HG03354 (cell line): ENCODE measurements around the gene SCLY.
A peak's percentile ranks its signal among the peaks of the same experiment; 100 is the strongest.
"Not testable (repeated sequence)": the region's sequence is repeated elsewhere in the genome, so short reads cannot be mapped to it uniquely, and the experiment has no call there.

Experiments used
- ATAC-seq: cut with Tn5 transposase; IDR thresholded peaks from one replicate; pipeline ENCODE4 v1.9.1; 2021; ENCODE audit warnings: mild to moderate bottlenecking; ENCODE audit not compliant: unreplicated experiment, poor library complexity, severe bottlenecking

Gene SCLY

DNA sequence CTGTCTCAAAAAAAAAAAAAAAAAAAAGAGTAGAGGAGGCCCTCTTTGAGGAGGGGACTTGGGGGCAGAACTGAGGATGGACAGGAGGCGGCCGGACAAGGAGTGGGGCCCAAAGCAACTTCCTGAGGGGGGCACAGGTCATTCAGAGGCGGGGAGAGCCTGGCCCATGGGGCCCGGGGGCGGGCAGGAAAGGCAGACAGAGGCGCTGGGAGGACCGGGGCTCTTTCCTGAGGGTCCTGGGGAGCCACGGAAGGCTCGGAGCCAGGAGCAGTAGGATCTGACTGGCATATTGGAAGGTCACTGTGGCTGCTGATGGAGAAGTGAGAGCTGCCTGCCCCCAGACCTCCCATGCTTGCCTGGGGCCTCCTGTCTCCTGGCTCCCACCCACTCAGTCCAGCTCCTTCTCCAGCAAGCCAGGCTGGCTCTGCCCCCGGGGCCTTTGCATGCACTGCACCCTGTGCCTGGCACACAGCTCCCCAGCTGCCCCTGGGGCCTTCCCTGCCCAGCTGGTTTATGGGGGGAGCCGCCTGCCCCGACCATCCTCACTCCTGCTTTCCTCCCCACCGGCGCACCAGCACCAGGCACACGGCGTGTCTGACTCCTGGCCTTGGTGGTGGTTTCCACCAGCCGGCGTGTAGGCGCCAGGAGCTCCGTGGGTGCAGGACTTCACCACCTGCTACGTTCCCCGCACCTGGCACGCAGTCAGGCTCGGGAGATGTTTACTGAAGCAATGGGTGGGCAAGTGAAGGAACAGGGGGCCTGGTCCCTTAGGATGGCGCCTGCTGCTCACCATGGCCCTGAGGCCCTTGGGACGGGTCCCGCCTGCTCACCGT, 44.9 kb downstream of the SCLY start:
- ATAC-seq, result no peak

DNA sequence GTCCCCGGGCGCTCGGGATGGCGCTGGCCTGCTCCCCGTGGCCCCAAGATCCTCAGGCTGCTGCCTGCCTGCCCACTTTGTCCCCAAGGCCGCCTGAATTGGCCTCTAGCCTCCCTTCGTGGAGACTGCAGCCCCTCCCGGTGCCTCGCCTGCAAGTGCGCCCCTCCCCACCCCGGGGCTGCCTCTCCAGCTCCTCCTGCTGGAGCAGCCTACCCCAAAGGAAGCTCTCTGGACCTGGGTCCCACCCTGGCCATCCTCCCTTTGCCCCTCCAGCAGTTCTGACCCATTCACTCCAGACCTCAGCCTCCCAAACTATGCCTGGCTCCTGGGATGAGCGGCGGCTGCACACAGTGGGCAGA, 45.5 kb downstream of the SCLY start:
- no peak for ATAC-seq

DNA sequence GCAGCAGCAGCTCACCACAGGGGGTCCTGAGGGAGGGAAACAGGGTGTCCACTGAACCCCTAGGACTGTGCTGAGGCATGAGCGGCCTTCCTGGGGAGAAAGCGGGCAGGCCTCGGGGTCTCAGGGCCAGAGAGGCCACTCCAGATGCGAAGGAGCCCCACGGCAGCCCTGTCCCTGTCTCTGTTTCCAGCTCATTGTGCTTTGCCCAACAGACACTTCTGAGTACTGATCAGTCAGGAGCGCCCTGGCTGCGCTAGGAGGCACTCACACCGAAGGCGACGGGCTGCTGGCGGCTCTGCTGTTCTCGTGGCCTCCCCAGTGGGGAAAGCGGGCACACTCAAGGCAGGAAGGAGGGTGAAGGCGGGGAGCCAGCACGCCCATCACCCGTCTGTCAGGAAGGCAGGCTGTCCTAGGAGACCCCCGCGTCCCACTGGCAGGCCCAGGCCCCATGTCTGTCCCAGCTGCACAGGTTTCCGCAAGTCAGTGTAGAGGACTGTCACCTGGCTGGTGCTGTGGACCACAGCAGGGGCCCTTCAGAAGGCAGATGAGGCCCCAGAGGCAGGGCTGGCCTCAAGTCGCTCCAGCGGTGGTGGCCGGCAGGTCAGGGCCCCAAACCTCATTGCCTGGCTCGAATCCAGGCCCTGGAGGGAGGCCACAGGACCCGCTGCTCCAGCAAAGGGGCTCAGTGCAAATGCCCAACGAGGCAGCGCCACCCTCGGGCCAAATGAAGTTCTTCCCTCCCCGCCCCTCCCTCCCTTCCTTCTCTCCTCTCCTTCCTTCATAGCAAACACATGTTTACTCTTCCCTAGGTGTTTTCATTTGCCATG, 46.1 kb downstream of the SCLY start:
- no peak for ATAC-seq

DNA sequence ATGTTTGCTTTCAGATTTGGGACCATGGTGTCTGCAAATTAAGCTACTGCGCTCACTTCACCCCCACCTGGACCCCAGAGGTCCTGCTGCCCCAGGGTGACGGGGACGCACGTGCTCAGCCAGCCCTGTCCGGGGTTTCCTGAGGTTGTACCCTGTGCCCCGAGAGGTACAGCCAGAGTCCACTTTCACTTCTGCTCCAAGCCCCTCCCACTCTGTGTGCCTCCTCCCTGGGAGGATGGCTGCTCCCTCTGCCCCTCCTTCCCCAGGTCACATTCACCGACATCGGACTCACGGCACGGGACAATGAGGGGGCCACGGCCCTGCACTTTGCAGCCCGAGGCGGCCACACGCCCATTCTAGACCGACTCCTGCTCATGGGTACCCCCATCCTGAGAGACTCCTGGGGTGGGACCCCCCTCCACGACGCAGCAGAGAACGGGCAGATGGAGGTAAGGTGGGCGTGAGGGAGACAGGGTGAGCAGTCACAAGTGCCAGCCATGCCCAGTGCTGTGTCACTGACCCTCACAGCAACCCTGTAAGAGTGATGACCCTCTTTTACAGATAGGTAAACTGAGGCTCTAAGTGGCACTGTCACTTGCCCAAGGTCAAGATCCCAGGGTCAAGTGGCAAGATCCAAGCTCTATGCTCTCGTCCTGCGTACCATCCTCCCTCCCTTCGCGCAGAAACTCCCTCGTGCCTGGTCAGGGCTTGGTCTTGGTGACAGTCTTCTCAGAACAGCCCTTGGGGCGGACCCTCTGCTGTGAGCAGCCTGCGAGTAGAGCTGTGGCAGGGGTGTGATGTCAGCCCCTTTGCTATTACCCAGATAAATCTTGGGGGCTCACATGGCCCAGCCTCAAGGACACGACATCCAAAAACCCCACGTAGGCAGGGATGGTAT, 47.0 kb downstream of the SCLY start:
- ATAC-seq, result no peak

DNA sequence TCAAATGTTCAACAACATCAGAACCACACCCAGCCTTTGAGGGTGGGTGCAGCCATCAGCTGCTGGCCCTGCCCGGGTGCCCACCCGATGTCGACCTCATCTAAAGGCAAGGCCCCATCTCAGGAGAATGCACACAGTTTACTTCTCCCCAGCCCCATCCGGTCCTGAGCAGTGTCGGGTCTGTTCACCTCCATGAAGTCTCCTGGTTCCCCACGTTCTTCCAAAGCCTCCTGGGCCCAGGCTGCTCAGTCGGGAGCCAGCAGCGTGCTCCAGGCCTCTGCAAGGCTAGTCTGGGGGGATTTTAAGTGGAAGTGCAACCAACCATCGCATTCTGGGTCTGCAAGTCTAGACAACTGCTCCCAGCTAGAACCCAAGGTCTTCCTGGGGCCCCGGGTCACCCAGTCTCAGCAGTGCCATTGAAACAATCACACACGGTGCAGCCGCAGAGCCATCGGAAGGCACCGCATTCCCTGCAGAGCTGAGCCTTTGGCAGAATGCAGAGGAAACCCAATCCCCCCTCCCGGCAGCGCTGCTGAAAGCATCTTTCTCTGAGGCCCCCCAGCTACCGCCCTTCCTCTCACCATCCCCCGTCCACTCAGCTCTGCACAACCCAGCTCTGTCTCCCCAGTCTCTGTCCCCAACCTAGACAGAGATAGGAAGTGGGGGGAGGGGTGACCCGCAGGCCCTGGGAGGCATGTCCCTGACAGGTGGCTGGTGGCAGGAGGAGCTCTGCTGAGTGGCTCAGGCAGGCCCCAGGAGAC, 47.8 kb downstream of the SCLY start:
- ATAC-seq, result peak; percentile 73

DNA sequence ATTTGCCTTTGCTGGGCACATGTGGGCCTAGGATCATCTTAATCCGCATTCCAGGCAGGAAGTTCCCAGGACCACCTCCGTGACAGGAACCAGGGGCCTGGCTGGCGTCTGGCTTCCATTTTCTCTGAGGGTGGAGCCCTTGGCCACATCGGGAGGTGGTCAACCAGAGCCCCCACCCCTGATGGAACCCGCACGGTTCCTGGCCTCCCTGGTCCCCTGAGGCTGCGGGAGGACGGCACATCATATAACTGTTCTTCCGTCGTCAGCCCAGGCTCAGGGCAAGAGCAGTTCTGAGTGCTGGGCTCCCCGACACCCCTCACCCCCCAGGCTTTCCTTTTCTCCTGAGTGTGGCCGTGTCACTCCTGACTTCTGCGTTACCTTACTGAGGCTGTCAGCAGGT, 52.8 kb downstream of the SCLY start:
- ATAC-seq, result no peak

DNA sequence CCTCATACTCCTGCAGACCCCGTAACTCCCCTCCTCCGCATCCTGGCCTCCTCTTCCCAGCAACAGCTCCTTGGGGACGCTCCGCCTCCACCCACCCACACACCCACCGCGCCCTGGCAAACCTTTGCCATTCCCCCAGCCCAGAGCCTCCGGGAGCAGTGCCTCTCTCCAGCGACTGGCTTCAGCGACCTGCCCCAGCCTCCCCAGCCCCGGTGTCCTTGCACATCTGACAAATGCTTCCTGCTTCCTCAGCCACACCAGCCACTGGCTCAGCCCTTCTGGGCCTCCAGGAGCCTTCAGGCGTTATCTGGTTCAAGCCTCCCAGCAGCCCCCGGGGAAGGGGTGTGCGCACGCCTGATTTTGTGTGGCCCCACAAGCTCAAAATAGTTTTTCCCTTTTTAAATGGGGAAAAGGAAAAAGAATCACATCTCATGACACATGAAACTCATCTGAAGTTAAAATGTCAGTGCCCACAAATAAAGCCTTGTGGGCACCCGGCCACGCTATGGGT, 53.6 kb downstream of the SCLY start:
- no peak for ATAC-seq

DNA sequence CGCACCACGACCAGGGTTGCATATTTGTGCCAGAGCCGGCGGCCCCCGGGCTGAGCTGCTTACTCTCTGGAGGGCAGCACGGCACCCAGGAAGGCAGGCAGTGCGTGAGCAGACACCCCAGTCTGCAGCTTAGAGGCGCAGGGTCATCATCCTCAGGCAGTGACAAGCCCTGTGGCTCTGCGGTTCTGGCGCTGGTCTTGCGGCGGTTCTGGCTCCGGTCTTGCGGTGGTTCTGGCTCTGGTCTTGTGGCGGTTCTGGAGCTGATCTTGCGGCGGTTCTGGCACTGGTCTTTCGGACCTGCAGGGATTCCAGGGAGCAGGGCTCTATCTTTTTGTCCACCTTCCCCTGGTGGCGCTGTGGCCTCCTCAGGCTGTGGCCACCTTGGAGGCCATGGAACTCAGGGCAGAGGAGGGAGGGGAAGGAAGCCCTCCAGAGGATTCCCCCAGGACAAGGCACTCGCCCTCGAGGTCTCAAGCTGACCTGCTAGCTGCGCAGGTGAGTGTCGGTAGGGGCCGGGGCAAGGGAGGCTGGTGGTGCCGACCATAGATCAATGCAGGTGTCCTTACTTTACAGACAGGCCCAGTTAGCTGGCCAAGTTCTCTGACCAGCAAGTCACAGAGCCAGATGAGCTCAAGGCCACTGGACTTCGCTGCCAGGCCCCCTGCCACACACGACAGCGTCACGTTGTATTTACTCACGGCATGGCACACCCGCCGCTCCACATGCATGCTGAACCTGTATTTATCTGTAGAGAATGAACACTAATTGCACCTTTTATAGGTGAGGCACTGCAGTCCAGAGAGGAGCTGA, 54.3 kb downstream of the SCLY start:
- no peak for ATAC-seq

DNA sequence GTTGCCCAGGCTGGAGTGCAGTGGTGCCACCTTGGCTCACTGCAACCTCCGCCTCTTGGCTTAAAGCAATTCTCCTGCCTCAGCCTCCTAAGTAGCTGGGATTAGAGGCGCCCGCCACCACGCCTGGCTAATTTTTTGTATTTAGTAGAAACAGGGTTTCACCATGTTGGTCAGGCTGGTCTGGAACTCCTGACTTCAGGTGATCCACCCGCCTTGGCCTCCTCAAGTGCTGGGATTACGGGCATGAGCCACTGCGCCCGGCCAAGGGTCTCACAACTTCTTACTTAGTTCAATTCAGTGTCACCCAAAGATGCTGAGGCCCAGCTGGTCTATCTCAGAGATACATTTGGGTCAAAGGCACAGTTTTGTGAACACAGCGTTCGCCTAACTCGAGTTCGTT, 54.9 kb downstream of the SCLY start:
- not testable (repeated sequence) for ATAC-seq

DNA sequence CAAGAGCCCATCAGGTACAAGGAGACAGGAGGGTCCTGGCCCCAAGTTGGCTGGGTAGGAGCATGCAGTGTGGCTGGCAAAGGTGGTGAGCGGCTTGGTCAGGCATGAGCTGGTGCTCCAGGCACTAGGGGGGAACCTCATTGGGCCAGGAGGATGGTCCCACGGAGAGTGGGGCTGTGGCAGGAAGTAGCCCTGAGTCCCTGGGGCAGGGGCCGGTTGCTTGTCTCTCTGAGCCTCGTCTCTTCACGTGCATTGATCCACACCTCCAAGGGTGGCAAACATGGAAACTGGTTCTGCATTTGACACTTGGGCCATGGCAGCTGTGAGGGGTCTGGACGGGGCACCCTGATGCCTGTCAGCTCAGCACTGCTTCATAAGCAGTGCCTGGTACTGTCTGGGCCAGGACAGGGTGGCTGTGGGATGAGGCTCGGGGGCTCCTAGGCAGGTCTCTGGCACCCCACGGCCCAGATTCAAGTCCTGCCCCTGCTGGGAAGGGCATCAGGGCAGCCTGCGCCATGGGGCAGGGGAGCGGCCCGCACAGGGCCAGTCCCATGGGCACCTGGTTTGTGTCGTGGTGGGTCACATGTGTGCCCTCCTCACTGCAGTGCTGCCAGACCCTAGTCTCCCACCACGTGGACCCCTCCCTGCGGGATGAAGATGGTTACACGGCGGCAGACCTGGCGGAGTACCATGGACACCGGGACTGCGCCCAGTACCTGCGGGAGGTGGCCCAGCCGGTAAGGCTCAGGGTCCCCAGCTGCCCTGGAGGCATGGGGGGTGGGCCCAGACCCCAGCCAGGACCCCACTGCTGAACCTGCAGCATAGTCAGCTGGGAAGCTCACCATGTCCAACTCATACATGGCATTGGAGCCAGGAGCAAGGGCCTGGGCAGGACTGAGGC, 55.7 kb downstream of the SCLY start:
- ATAC-seq, result no peak

DNA sequence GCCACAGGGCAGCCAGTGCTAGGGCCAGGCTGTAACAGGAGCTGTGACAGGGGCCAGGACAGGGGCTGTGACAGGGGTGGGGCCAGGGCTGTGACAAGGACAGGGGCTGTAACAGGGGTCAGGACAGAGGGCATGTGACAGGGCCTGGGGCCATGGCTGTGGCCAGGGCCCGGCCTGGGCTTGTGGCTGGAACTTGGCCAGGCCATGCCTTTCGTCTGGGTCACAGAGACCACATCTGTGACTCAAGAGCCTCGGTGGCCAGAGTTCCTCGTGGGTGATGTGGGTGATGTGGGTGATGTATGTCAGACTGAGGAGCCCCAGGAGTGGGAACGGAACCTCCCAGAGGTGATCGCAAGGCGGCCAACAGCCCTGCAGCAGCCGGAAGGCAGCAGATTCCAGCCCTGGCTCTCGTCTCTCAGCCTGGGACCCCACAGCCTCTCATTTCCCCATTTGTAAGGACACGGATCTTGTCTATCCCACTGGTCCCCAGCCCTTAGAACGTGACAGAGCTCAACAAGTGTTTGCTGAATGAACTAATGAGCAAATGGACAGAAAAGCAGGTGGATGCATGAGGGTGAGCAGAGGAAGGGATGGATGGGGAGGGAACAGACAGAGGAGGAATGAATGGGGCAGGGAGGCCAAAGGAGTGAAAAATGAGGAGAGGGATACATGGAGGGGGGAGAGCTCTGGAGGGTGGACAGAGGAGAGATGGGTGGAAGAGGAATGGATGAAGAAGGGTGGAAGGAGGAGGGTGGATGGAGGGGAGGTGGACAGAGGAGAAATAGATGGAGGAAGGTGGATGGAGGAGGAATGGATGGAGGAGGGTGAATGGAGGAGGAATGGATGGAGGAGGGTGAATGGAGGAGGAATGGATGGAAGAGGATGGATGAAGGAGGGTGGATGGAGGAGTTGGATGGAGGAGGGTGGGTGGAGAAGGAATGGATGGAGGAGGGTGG, 56.7 kb downstream of the SCLY start:
- ATAC-seq, result no peak

DNA sequence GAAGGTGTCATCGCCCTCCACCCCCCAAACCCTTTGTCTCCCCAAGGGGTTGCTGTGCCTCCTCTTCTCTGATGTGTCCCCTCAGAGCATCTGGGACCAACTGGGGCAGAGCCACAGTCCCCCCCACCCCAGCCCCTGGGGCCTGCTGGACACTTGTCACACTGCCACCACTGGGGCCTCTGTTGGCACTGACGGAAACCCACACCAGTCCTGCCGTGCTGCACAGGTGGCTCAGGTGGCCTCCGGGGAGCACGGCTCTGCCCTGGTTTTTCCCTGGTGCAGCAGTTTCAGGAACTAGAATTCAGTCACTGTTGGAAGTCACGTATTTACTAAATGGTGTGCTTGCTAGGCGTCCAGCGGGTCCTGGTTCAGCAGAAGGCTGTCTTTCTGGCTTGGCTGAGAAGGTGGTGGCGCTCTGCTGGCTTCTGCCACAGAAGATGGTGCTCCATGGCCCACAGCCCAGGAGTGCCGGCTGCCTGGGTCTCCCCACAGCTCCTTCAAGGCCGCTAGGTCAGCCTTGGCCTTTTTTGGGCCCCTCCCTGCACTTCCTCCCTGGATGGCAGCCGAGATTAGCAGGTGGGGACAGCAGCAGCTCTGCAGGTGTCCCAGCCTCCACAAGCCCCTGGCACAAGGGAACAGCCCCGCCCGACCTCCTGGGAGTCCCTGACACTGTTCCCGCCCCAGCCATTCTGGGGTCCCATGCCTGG, 59.1 kb downstream of the SCLY start:
- no peak for ATAC-seq

DNA sequence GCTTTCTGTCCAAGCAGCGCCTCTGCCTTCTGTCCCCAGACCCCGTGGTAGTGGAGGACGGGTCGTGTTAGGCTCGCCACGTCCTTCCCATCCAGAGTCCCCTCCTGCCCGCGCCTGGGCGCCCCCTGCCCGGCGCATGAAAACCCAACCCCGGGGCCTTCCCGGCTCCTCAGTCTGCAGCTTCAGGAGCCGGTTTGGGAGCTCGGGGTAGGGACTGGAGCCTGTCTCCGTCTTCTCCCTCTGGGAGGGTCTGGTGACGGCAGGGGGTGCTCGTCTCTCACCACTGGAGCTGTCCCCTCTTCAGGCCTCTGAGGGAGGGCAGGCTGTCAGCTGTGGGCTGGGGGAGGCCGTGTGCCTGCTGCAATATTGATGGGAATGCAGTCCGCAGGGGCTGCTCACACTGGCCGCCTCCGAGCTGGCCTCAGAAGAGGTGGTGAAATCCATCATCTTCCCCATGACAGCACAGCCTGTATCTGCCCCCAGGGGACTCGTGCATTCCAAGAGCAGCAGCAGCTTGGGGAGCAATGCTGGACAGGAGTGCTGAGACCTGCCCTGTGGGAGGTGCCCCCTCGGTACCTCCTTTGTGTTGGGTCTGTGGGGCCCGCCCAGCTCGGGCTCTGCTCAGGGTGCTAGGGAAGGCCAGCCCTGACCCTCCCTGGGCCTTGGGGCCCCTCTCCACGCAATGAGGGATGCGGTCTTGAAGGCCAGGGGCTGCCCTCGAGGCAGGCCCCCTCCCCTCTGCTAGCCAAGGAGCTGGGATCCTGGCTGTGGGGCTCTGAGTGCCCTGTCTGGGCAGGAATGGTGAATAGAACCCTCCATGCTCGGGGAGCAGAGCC, 59.9 kb downstream of the SCLY start:
- no peak for ATAC-seq

DNA sequence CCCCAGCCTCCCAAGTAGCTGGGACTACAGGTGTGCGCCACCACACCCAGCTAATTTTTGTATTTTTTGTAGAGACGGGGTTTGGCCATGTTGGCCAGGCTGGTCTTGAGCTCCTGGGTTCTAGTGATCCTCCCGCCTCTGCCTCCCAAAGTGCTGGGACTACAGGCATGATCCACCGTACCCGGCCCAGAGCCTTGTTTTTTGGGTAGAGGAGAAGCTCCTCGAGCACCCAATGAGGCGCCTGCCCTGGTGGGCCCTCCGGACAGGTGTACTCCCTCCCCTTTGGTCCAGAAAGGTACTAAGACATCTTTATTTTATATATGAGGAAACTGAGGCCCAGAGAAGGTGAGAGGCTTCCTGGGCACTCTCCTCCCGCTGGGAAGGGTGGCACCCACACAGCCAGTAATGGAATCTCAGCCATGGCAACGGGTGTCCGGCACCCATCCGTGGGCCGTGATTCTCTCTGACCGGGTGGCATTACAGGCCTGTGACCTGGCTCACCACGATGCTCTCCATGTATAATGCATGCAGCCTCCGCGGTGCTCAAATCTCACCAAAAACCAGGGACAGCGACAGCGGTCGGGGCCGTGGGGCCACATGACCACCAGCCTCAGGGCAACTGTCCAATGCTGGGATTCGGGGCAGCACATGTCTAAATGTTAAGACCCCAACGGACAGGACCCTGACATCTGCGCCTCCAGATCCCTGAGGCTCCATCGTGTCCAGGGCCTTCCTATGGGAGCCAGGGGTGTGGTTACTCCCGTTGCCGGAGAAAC, 60.9 kb downstream of the SCLY start:
- ATAC-seq, result no peak
